H1 (cell line): Measurements from ENCODE around the gene SLC26A4. TPM values are rescaled to one million over a fixed set of nuclear protein-coding genes. Genes with fewer than 3 reads are reported as not detected.

Experiments used
- CTCF ChIA-PET: fragments of 300-600 bp; sonication (Branson Sonifier 250); formaldehyde crosslinking; loops from one replicate; lab custom pipeline; 2021; ENCODE audit not compliant: partially characterized antibody; lab: Charles Lee
- POLR2A ChIA-PET: fragments of 300-600 bp; sonication (Branson Sonifier 250); formaldehyde crosslinking; loops from one replicate; lab custom pipeline; 2021; ENCODE audit warnings: inconsistent platforms; ENCODE audit not compliant: partially characterized antibody; lab: Charles Lee
- DNase-seq, 2 experiments: peaks; one replicate each; pipeline versions ENCODE4 v3.0.0 to v3.0.0-alpha.2; 2010 to 2022; ENCODE audit warnings: low spot score in 2 of 2, low read depth in 1 of 2, mixed read lengths in 1 of 2
- FAIRE-seq: peaks from 2 replicates; lab custom pipeline; 2011; peaks lifted over from hg19 to GRCh38; lab: Jason Lieb, UNC
- H2AFZ ChIP-seq: 2 replicates; pipeline ENCODE4 v1.8.1; 2012; ENCODE audit warnings: low read length, inconsistent platforms
- H2AK5ac ChIP-seq: 2 replicates; pipeline ENCODE4 v1.6.1; 2013; ENCODE audit warnings: low read depth, low read length
- H2BK120ac ChIP-seq: replicated peaks from 2 replicates; pipeline ENCODE3; 2013; ENCODE audit warnings: low read depth, low read length, inconsistent platforms
- H2BK12ac ChIP-seq: 2 replicates; pipeline ENCODE4 v1.6.1; 2013; ENCODE audit warnings: low read depth, low read length
- H2BK15ac ChIP-seq: 2 replicates; pipeline ENCODE4 v1.6.1; 2013; ENCODE audit warnings: low read length
- H2BK20ac ChIP-seq: 2 replicates; pipeline ENCODE4 v1.6.1; 2013; ENCODE audit warnings: low read length
- H2BK5ac ChIP-seq: 2 replicates; pipeline ENCODE4 v1.6.1; 2013; ENCODE audit warnings: low read depth, low read length
- H3K14ac ChIP-seq: 2 replicates; pipeline ENCODE4 v1.6.1; 2013; ENCODE audit warnings: inconsistent platforms; ENCODE audit not compliant: insufficient read length
- H3K18ac ChIP-seq: 2 replicates; pipeline ENCODE4 v1.6.1; 2013; ENCODE audit warnings: low read length; ENCODE audit errors: extremely low read depth
- H3K23ac ChIP-seq: 2 replicates; pipeline ENCODE4 v1.6.1; 2013; ENCODE audit warnings: inconsistent platforms; ENCODE audit not compliant: insufficient read length
- H3K23me2 ChIP-seq: 2 replicates; pipeline ENCODE4 v1.6.1; 2013; ENCODE audit warnings: low read depth, low read length
- H3K27ac ChIP-seq: 2 replicates; pipeline ENCODE4 v1.6.1; 2011; ENCODE audit warnings: low read depth, low read length, inconsistent platforms
- H3K27me3 ChIP-seq, 4 experiments: replicated peaks in 1 of 4; 1 replicate in 1 of 4; 2 replicates in 3 of 4; pipeline versions ENCODE4 v1.6.1 to v1.8.1; 2011 to 2013; ENCODE audit warnings: low read length in 3 of 4, mild to moderate bottlenecking in 3 of 4, inconsistent platforms in 2 of 4, mixed read lengths in 2 of 4, moderate library complexity in 1 of 4; ENCODE audit not compliant: control insufficient read depth in 3 of 4, insufficient read depth in 3 of 4; ENCODE audit errors: extremely low read depth in 1 of 4
- H3K36me3 ChIP-seq, 4 experiments: 2 replicates each; pipeline versions ENCODE4 v1.6.1 to v1.8.1; 2011 to 2013; ENCODE audit warnings: mild to moderate bottlenecking in 4 of 4, low read length in 3 of 4, moderate library complexity in 2 of 4, control low read depth in 1 of 4, inconsistent platforms in 1 of 4; ENCODE audit not compliant: insufficient read depth in 4 of 4, control insufficient read depth in 2 of 4
- H3K4ac ChIP-seq: replicated peaks from 2 replicates; pipeline ENCODE3; 2013; ENCODE audit warnings: low read length, low read depth, mixed read lengths, inconsistent platforms; ENCODE audit not compliant: insufficient read length
- H3K4me1 ChIP-seq, 4 experiments: replicated peaks in 1 of 4; 1 replicate in 1 of 4; 2 replicates in 3 of 4; pipeline versions ENCODE4 v1.6.1 to v1.8.1; 2011 to 2013; ENCODE audit warnings: low read length in 3 of 4, inconsistent platforms in 2 of 4, mixed read lengths in 1 of 4; ENCODE audit not compliant: insufficient read depth in 4 of 4, control insufficient read depth in 3 of 4
- H3K4me2 ChIP-seq, 2 experiments: 2 replicates each; pipeline versions ENCODE4 v1.6.1 to v1.8.1; 2011 to 2013; ENCODE audit warnings: low read depth in 2 of 2, low read length in 2 of 2, control low read depth in 1 of 2, inconsistent platforms in 1 of 2, mild to moderate bottlenecking in 1 of 2; ENCODE audit not compliant: insufficient read depth in 1 of 2
- H3K4me3 ChIP-seq, 4 experiments: fragments of 200-600, 300-600 bp in 1 of 4; sonication (generic), shearing (Covaris generic), sonication (Bioruptor Twin) in 1 of 4; 2 replicates each; pipeline versions ENCODE4 v1.5.1 to v1.8.1; 2011 to 2016; ENCODE audit warnings: low read length in 4 of 4, low read depth in 3 of 4, control low read depth in 2 of 4, inconsistent platforms in 2 of 4, mild to moderate bottlenecking in 2 of 4, mixed read lengths in 1 of 4, moderate library complexity in 1 of 4; ENCODE audit not compliant: insufficient read depth in 2 of 4; ENCODE audit errors: extremely low read depth in 1 of 4
- H3K56ac ChIP-seq: replicated peaks from 2 replicates; pipeline ENCODE3; 2013; ENCODE audit warnings: low read depth, mild to moderate bottlenecking, mixed read lengths, low read length, inconsistent platforms; ENCODE audit not compliant: insufficient read length
- H3K79me1 ChIP-seq: 2 replicates; pipeline ENCODE4 v1.6.1; 2013; ENCODE audit warnings: low read depth, low read length, control low read depth
- H3K79me2 ChIP-seq, 2 experiments: 2 replicates each; pipeline versions ENCODE4 v1.6.1 to v1.8.1; 2012 to 2013; ENCODE audit warnings: low read length in 2 of 2, mild to moderate bottlenecking in 2 of 2, inconsistent platforms in 1 of 2; ENCODE audit not compliant: insufficient read depth in 2 of 2, control insufficient read depth in 1 of 2
- H3K9ac ChIP-seq, 4 experiments: replicated peaks in 1 of 4; 1 replicate in 1 of 4; 2 replicates in 3 of 4; pipeline versions ENCODE4 v1.6.1 to v1.8.1; 2011 to 2013; ENCODE audit warnings: low read depth in 3 of 4, low read length in 3 of 4, control low read depth in 2 of 4, mild to moderate bottlenecking in 2 of 4, moderate library complexity in 2 of 4, inconsistent platforms in 1 of 4; ENCODE audit errors: extremely low read depth in 1 of 4
- H3K9me3 ChIP-seq, 2 experiments: 2 replicates each; pipeline versions ENCODE4 v1.6.1 to v1.8.1; 2012 to 2013; ENCODE audit warnings: mild to moderate bottlenecking in 2 of 2, moderate library complexity in 2 of 2, control low read depth in 1 of 2, inconsistent platforms in 1 of 2, low read depth in 1 of 2, low read length in 1 of 2, mixed read lengths in 1 of 2; ENCODE audit not compliant: insufficient read depth in 2 of 2
- H4K20me1 ChIP-seq, 2 experiments: replicated peaks in 1 of 2; 2 replicates each; pipeline versions ENCODE3 to v1.8.1; 2011 to 2013; ENCODE audit warnings: inconsistent platforms in 2 of 2, low read length in 2 of 2, mild to moderate bottlenecking in 1 of 2; ENCODE audit not compliant: insufficient read depth in 2 of 2, control insufficient read depth in 1 of 2
- H4K5ac ChIP-seq: 2 replicates; pipeline ENCODE4 v1.6.1; 2013; ENCODE audit warnings: low read length, low read depth, mixed read lengths, inconsistent platforms; ENCODE audit not compliant: insufficient read length
- H4K8ac ChIP-seq: 2 replicates; pipeline ENCODE4 v1.8.0; 2013; ENCODE audit warnings: mild to moderate bottlenecking, moderate library complexity, low read length, inconsistent platforms; ENCODE audit not compliant: insufficient read depth; ENCODE audit errors: extremely low read depth
- H4K91ac ChIP-seq: replicated peaks from 2 replicates; pipeline ENCODE3; 2013; ENCODE audit warnings: low read length, mixed read lengths, inconsistent platforms; ENCODE audit not compliant: insufficient read length
- BACH1 ChIP-seq: IDR thresholded peaks from 2 replicates; pipeline ENCODE4 v1.6.1; 2012; ENCODE audit warnings: low read length, improper control_type of control experiment
- WGBS, 2 experiments: shearing (Covaris generic) in 1 of 2; methylation state at CpG; one replicate each; pipeline versions ENCODE4 v1.1.6 to v1.1.7; 2013 to 2015; ENCODE audit warnings: low lambda C conversion rate in 2 of 2, mixed read lengths in 2 of 2, inconsistent platforms in 1 of 2, low coverage in 1 of 2, missing lambda C conversion rate in 1 of 2; ENCODE audit not compliant: insufficient replicate concordance in 2 of 2, insufficient coverage in 1 of 2, insufficient read length in 1 of 2; ENCODE audit errors: extremely low coverage in 1 of 2, missing lambda C conversion rate in 1 of 2; 5-methylcytosine and 5-hydroxymethylcytosine counted together
- polyA plus RNA-seq, 7 experiments: library from polyadenylated mRNA; depleted of rRNA in 3 of 7; stranded (reverse) in 5 of 7; unstranded in 2 of 7; fragments of >200 nt in 5 of 7; fragments of 200-250 nt in 2 of 7; gene quantifications; 1 replicate in 5 of 7; 2 replicates in 1 of 7; 4 replicates in 1 of 7; pipeline versions ENCODE4 v1.2.1 to v1.2.3, GENCODE V29; 2011 to 2013; ENCODE audit warnings: missing spikeins in 2 of 7, mixed read lengths in 2 of 7
- total RNA-seq: library from RNA; stranded (reverse); fragmentation: NEBNext Ultra II Directional; extraction: Animal tissue kit (Norgen Biotek cat#: 25700); gene quantifications from 2 replicates; pipeline ENCODE4 v1.2.1, GENCODE V29; 2021

The SLC26A4 gene
- total and polyA plus RNA-seq, 2 of the 8 experiments (the other 6 are each of a cell fraction or from before 2014, with no cell fraction given) = 0.11 to 0.35 TPM

- no peak overlapping the region for H3K9ac ChIP-seq
Measured at GRCh38 chr7:107697321-107698049, 36.9 kb downstream of the SLC26A4 start.

More at GRCh38 chr7:107697321-107698049, 36.9 kb downstream of the SLC26A4 start:
- TF ChIP-seq BACH1 = no peak
- H4K91ac ChIP-seq = no peak overlapping the region
- H2BK15ac ChIP-seq = no peak overlapping the region
- H3K56ac ChIP-seq = no peak overlapping the region
- no peak overlapping the region for H3K18ac ChIP-seq
- H2AK5ac ChIP-seq = no peak overlapping the region
- H2BK5ac ChIP-seq = no peak overlapping the region
- no peaks in the 10 kb centered on the region for H3K9me3 ChIP-seq
- no peak overlapping the region for H2BK12ac ChIP-seq
- DNase-seq (no peak), FAIRE-seq (no peak)
- H3K27me3 ChIP-seq = no peaks in the 10 kb centered on the region
- H3K4ac ChIP-seq = no peak overlapping the region
- H3K79me2 ChIP-seq = no peaks in the 10 kb centered on the region
- ChIA-PET POLR2A (no interaction called here), CTCF (interaction anchor here (0.9 to 1.6 kb wide), 4 partner anchors 15 to 36 kb away, joined by 3 to 4 read pairs (median 4); partner anchors contain the start of gene SLC26A4)
- H3K36me3 ChIP-seq = no peaks in the 10 kb centered on the region
- no peaks in the 10 kb centered on the region for H3K79me1 ChIP-seq
- no peaks in the 10 kb centered on the region for H4K20me1 ChIP-seq
- 90% methylated on average over 7 of the region's 7 CpGs; no CpG with 5 or more reads in 1 of the 2 experiments for WGBS, 2 experiments
- no peaks in the 10 kb centered on the region for H3K23me2 ChIP-seq
- H2BK120ac ChIP-seq = no peak overlapping the region
- no peak overlapping the region for H3K23ac ChIP-seq
- H3K27ac ChIP-seq = no peak overlapping the region
- H4K8ac ChIP-seq = no peak overlapping the region
- H3K4me3 ChIP-seq = no peak overlapping the region
- H3K4me1 ChIP-seq = no peaks in the 10 kb centered on the region; a peak in 1 of 7 replicates
- H2AFZ ChIP-seq = no peak overlapping the region
- no peak overlapping the region for H3K14ac ChIP-seq
- no peak overlapping the region for H2BK20ac ChIP-seq
- H4K5ac ChIP-seq = no peak overlapping the region
- no peak overlapping the region for H3K4me2 ChIP-seq
